HG03575 (cell line): ENCODE data around the gene ITGA8.

ENCODE experiments used
- ATAC-seq: cut with Tn5 transposase; IDR thresholded peaks from one replicate; pipeline ENCODE4 v1.9.1; 2021; ENCODE audit not compliant: unreplicated experiment, insufficient number of reproducible peaks, low FRiP score; ENCODE audit errors: extremely low read depth

ITGA8 gene

DNA sequence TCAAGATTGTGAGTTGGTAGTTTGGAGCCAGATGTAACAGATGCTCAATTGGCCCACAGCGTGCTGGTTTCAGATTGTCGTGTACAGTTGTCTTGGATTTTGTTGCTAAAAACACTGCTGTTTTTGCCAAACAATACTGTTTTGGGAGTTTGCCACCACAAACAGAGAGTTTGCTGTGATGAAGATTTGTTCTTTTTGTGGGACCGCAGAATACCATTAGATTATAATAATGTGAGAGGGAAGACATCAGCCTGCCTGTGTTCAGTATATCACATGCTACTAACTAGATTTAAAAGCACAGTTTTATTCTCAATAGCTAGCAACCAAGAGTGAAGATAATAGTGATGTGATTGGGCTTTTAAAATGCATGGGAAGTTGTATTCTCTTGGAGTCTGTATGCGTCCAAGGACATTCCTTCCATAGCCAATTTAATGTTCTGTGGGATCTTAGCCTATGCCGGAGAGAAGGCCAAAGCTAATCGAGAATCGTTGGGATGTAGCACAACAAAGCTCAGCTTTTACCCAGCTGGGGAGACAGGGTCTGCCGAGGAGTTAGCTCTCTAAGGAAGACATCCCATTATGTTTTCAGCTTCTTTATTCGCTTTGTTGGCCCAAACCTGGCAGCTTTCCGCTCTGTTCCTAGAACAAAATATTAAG is 18.7 kb upstream of the ITGA8 start:
- ATAC-seq, result no peak

GRCh38 chr10:15737656-15738055 is 17.9 kb upstream of the ITGA8 start:
- no peak for ATAC-seq

DNA sequence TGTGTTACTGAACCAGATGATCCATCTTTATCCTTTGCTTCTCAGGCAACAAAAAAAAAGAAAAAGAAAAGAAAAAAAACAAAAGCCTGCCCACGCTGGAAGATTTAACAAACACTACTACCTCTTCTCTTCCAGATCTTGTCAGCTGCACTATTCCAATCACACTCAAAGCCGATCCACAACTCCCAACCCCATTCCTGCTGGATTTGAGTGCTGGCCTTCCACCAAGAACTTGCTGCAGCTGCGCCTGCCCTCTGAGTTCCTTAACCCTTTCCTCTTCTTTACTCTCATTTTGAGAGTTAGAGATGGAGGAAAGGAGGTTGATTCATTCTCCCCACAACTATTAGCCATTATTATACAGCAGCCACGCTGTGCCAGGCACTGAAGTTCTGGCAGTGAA is 16.0 kb upstream of the ITGA8 start:
- ATAC-seq, result no peak

DNA sequence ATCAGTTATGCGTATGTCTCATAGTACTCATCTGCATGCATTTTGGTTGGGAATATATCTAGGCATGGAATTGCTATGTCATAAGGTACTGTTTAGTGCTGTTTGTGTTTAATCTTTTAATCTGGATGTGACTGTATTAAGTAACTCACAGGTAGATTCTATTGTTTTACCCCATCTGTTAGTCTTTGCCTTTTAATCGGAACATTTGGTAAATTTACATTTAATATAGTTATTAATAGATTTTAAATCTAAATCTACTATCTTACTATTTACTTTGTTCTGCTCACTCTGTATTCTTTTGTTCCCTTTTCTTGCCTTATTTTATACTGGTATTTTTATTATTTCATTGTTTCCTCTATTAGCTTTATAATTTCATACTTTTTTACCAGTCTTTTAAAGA is 10.6 kb upstream of the ITGA8 start:
- ATAC-seq, result no peak

- ATAC-seq, result no peak
These were observed 10.2 kb upstream of the ITGA8 start for GRCh38 chr10:15729890-15730289.

DNA sequence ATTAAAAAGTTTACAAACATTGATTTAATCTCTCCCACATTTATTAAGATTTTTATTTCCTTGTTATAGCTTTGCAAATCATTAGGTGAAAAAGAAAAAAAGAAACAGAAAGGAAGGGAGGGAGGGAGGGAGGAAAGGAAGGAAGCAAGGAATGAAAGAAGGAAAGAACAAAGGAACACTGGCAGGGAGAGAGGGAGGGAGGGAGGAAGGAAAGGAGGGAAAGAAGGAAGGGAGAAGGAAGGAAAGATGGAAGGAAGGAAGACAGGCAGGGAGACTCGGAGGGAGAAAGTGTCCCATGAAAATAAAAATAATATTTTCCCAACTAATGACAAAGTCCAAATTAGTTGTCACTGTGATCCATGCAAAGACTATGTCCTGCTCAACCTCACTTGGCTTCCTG is 6.3 kb upstream of the ITGA8 start:
- ATAC-seq, result no peak

DNA sequence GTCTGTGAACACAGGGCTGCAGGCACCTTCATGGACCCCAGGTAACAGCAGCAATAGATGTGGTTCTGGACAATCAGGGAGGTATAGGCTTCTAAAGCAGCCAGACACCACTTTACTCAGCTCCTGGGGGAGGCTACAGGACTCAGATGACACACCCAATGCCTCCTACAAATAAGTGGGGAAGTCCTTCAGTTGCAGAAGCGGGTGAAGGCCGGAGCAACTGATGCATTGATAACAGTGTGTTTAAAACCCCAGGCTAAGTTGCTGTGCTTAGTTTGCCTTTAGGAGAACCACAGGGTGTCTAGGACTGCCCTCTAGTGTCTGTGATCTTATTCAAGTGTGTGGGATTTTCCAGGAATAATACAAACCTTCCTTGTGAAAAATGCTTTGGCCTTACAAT is 5.9 kb upstream of the ITGA8 start:
- ATAC-seq, result no peak

GRCh38 chr10:15724683-15725082 is 5.0 kb upstream of the ITGA8 start:
- ATAC-seq, result no peak

GRCh38 chr10:15723803-15724202 is 4.1 kb upstream of the ITGA8 start:
- no peak for ATAC-seq

GRCh38 chr10:15720635-15721287 is 1.0 kb upstream of the ITGA8 start:
- ATAC-seq, result no peak

GRCh38 chr10:15719049-15719898 is 448 bp downstream of the ITGA8 start:
- no peak for ATAC-seq

GRCh38 chr10:15718694-15719048 is 1.1 kb downstream of the ITGA8 start:
- ATAC-seq, result no peak

DNA sequence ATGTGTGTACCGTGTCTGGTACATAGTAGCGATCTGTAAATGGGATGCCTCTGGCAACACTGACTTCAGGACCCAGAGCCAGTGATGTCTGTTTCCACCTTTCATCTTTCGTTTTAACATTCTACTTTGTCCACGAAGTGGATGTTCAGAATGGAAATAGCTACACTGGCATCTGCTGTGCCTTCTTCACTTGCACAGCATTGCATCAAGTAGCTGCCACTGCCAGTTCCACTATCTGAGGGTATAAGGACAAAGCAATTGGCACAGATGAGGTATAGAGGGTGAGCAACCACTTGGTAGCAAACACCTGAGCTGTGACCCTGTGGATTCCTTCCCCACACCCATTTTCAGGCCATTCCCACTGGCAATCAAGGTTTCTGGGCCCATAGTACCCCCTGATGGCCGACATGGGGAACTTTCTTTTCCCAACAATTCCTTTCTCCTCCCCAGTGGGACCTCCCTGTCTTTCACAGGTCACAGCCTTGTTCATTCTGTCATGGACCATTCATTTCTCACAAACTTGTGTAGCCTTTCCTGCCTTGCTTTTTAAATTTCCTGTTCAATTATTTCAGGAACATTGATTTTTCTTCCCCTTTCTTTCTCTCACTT is 4.0 kb downstream of the ITGA8 start:
- no peak for ATAC-seq

- no peak for ATAC-seq
These were observed 4.9 kb downstream of the ITGA8 start for GRCh38 chr10:15714847-15715246.

DNA sequence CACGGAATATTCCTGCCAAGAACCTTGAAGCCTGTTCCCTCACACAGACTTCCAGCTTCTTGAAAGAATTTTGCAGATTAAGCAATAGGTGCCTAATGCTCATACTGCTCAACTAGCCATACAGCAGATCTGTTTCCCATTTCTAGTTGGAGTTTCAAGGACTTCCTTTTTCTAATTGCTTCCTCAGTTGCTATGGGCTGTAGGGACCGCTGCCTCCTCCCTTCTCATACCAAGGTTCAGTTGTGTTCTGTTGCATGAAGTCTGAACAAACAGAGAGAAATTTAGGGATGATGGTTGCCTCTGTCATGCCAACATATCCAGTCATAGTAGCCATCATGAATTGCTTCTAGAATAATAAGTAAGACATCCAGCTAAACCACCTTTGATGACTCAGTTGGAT is 6.8 kb downstream of the ITGA8 start:
- ATAC-seq, result no peak

DNA sequence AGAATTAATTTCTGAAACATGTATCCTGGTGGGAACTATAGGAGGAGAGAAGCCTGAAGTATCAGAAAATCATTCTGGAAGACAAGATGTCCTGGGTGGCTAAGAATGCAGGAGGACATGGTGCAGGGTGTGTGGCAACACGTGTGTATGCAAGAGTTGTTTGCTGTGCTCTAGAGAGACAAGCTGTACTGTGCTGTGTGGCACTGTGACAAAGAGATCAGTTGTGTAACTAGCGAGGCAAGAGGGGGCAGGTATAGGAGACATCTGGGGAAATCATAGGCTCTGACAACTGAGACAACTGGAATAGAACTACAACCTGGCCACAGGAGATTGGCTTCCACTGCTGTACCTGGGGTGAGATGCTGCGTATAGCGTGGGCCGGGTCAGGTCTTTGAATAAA is 9.3 kb downstream of the ITGA8 start:
- no peak for ATAC-seq

DNA sequence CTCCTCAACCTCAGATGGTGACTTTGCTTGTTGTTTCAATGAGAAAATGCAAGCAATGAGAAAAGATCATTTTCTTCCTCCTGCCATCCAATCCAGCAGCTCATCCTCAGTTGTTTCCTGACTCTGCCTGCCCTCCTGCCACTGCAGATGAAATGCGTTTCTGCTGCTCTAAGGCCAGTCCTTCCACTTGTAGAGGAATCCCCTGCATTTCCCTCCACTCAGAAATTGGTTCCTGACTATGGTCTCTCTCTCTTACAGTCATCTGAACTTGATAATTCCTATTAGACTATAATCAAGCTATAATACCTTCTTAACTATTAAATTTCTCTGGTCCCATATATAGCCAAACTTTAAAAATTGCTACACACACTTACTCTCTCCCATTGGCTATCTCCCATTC is 14.4 kb downstream of the ITGA8 start:
- ATAC-seq, result no peak

DNA sequence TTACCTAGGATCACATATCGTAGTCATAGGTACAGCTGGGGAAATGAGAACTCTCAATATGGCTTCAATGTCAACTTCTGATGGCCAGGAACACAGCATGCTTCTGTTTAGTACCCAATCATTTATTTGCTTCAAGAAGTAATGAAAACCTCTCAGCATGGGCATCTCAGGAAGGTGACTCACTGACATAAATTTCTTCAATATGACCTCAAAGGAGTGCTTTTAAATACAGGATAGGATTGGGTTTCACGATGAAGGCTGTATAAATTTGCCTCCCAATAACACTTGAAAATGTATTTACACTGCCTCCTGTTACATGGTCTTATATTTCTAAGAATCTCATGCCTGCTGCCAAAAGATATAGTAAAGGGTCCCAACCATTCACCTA is 15.1 kb downstream of the ITGA8 start:
- ATAC-seq, result no peak

GRCh38 chr10:15703944-15704580 is 15.7 kb downstream of the ITGA8 start:
- ATAC-seq, result no peak
